Natural killer cell (primary cell): Measurements from ENCODE around the gene TAF3. TPM values are rescaled to one million over a fixed set of nuclear protein-coding genes. Genes with fewer than 3 reads are reported as not detected.

Experiments used
- ATAC-seq, 3 donors: fragments of 150-1000 bp in 2 of 3; fragments of 200-7000 bp in 1 of 3; cut with Tn5 transposase; 1 replicate in 1 of 3; 2 replicates in 2 of 3; pipeline ENCODE4 v1.10.0; 2021; ENCODE audit warnings: mild to moderate bottlenecking in 2 of 3, moderate library complexity in 2 of 3
- DNase-seq, 2 donors: peaks; one replicate each; pipeline versions ENCODE4 v3.0.0 to v3.0.0-alpha.2; 2013 to 2021; ENCODE audit warnings: mixed read lengths in 1 of 2
- H3K27ac ChIP-seq: one replicate; pipeline ENCODE4 v1.5.1; 2013; ENCODE audit warnings: mild to moderate bottlenecking, low read length
- H3K27me3 ChIP-seq: one replicate; pipeline ENCODE4 v1.6.1; 2013; ENCODE audit warnings: low read length; ENCODE audit not compliant: control insufficient read depth, insufficient read depth
- H3K36me3 ChIP-seq: one replicate; pipeline ENCODE4 v1.6.1; 2013; ENCODE audit warnings: low read length; ENCODE audit not compliant: control insufficient read depth, insufficient read depth
- H3K4me1 ChIP-seq: one replicate; pipeline ENCODE4 v1.6.1; 2013; ENCODE audit warnings: low read length; ENCODE audit not compliant: control insufficient read depth, insufficient read depth
- H3K4me3 ChIP-seq: one replicate; pipeline ENCODE4 v1.5.1; 2013; ENCODE audit warnings: low read length
- H3K9me3 ChIP-seq: one replicate; pipeline ENCODE4 v1.6.1; 2013; ENCODE audit warnings: low read length; ENCODE audit not compliant: control insufficient read depth, insufficient read depth
- H3K27ac Mint-ChIP-seq, 2 donors: one replicate each; pipeline ENCODE4 v1.8.0; 2022; ENCODE audit warnings: mild to moderate bottlenecking in 2 of 2, mixed read lengths in 2 of 2, moderate library complexity in 1 of 2
- H3K27me3 Mint-ChIP-seq, 2 donors: one replicate each; pipeline ENCODE4 v1.8.0; 2022; ENCODE audit warnings: low read depth in 2 of 2, mixed read lengths in 2 of 2
- H3K36me3 Mint-ChIP-seq: one replicate; pipeline ENCODE4 v1.8.0; 2022; ENCODE audit warnings: mixed read lengths
- H3K4me1 Mint-ChIP-seq, 2 donors: one replicate each; pipeline ENCODE4 v1.8.0; 2022; ENCODE audit warnings: mixed read lengths in 2 of 2
- H3K4me3 Mint-ChIP-seq: one replicate; pipeline ENCODE4 v1.8.0; 2022; ENCODE audit warnings: mild to moderate bottlenecking, moderate library complexity, mixed read lengths
- H3K9me3 Mint-ChIP-seq, 2 donors: one replicate each; pipeline ENCODE4 v1.8.0; 2022; ENCODE audit warnings: mixed read lengths in 2 of 2
- WGBS: methylation state at CpG from one replicate; pipeline ENCODE4 v1.1.7; 2013; ENCODE audit warnings: missing lambda C conversion rate; ENCODE audit not compliant: insufficient coverage; 5-methylcytosine and 5-hydroxymethylcytosine counted together
- intact Hi-C: fragments of 100-400 bp; cut with micrococcal nuclease; formaldehyde crosslinking; loops from one replicate; pipeline ENCODE4 v1.14.2; 2022
- total RNA-seq, 4 donors: library from RNA; stranded (reverse); fragments of 120-200 nt in 1 of 4; gene quantifications; one replicate each; pipeline versions ENCODE4 v1.2.3 to v1.2.4, GENCODE V29; 2013 to 2022
- TF ChIP-seq, protein P1 (sequence below): fragments of 200-600 bp; IDR thresholded peaks from one replicate; pipeline ENCODE4 v1.8.0; 2022; ENCODE audit warnings: antibody characterized with exemption

TAF3 gene
- total RNA-seq, 3 donors from 2014 or later (not counting 1 experiment from before 2014, with no cell fraction given): 14.5 to 17.0 (median 15.6) TPM

DNA sequence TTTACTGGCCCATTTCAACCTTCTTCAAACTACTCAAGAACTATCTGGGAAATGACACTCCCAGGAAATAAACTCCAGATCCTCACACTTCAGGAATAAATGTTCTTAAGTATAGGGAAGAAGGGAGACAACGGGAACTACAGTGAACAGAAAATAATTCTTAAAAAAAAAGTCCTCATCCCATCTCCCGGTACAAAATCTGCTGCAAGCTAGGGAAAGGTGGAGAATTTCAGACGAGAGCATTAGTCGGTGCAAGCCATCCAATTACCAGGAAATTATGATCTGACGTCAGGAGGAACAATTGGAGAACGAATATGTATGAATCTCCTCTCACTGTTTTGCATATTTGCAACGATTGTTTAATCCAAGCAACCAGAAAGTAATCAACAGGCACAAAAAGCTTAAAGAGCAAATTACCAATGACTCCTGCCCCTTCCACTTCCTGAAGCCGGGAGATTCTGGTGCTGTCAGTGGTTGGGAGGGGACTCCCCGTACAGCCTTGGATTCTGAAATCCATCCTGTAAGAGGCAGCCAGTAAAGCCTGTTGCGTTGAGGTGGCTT, 221.1 kb downstream of the TAF3 start:
- intact Hi-C loops: loop anchor here (2.0 kb wide), 1 partner anchor 13 kb away; no protein-coding TSS in a partner anchor
- peak overlapping the region in 1 of 2 donors; percentile 71 for H3K27ac Mint-ChIP-seq
- peaks cover 91% of the 10 kb centered on the region for H3K27me3 ChIP-seq
- no peak overlapping the region for H3K27ac ChIP-seq
- no peaks in the 10 kb centered on the region for H3K9me3 ChIP-seq
- H3K36me3 Mint-ChIP-seq: peaks cover 8% of the 10 kb centered on the region
- TF ChIP-seq, protein P1, sequence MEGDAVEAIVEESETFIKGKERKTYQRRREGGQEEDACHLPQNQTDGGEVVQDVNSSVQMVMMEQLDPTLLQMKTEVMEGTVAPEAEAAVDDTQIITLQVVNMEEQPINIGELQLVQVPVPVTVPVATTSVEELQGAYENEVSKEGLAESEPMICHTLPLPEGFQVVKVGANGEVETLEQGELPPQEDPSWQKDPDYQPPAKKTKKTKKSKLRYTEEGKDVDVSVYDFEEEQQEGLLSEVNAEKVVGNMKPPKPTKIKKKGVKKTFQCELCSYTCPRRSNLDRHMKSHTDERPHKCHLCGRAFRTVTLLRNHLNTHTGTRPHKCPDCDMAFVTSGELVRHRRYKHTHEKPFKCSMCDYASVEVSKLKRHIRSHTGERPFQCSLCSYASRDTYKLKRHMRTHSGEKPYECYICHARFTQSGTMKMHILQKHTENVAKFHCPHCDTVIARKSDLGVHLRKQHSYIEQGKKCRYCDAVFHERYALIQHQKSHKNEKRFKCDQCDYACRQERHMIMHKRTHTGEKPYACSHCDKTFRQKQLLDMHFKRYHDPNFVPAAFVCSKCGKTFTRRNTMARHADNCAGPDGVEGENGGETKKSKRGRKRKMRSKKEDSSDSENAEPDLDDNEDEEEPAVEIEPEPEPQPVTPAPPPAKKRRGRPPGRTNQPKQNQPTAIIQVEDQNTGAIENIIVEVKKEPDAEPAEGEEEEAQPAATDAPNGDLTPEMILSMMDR: no peak
- 4% methylated on average over 8 of the region's 10 CpGs for WGBS
- H3K9me3 Mint-ChIP-seq: peaks cover 0 to 2% of the 10 kb centered on the region in 2 donors
- H3K4me3 Mint-ChIP-seq: peak overlapping the region; percentile 14
- H3K4me1 ChIP-seq: peaks cover 44% of the 10 kb centered on the region
- ATAC-seq: no peak
- H3K27me3 Mint-ChIP-seq: peaks cover 75 to 80% of the 10 kb centered on the region in 2 donors
- H3K4me1 Mint-ChIP-seq: peaks cover 44 to 57% of the 10 kb centered on the region in 2 donors
- no peaks in the 10 kb centered on the region for H3K36me3 ChIP-seq
- peak in 1 of 2 donors; percentile 42 for DNase-seq
- no peak overlapping the region for H3K4me3 ChIP-seq

DNA sequence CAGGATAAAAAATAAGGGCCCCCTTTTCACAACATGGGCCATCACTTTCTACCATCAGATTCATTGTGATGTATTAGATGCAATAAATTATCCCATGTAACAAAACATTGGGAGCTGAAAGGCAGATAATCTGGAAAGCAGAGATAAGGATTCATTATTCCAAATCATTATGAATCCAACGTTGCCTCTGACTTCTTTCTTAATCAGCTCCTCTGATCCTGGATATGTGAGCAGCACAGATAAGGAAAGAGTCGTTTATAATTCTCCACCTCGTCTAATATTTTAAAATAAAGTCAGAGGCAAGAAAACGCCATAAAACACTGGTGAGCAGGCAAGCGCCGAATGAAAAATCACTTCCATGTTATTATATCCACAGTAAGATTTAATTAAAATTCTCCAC, 222.3 kb downstream of the TAF3 start:
- H3K36me3 ChIP-seq: no peaks in the 10 kb centered on the region
- no peak for ATAC-seq
- H3K4me3 ChIP-seq: no peak overlapping the region
- no peak overlapping the region for H3K27ac ChIP-seq
- H3K4me3 Mint-ChIP-seq: no peak overlapping the region
- peaks cover 47% of the 10 kb centered on the region for H3K4me1 ChIP-seq
- 4% methylated on average over 6 of the region's 6 CpGs for WGBS
- intact Hi-C loops: no loop called here
- peaks cover 95% of the 10 kb centered on the region for H3K27me3 ChIP-seq
- TF ChIP-seq, protein P1: no peak
- DNase-seq: peak in 1 of 2 donors; percentile 12
- H3K9me3 ChIP-seq: no peaks in the 10 kb centered on the region
- H3K4me1 Mint-ChIP-seq: peaks cover 49 to 63% of the 10 kb centered on the region in 2 donors
- peaks cover 0 to 2% of the 10 kb centered on the region in 2 donors for H3K9me3 Mint-ChIP-seq
- peaks cover 82 to 84% of the 10 kb centered on the region in 2 donors for H3K27me3 Mint-ChIP-seq
- H3K27ac Mint-ChIP-seq: peak overlapping the region in 1 of 2 donors; percentile 59
- peaks cover 8% of the 10 kb centered on the region for H3K36me3 Mint-ChIP-seq

DNA sequence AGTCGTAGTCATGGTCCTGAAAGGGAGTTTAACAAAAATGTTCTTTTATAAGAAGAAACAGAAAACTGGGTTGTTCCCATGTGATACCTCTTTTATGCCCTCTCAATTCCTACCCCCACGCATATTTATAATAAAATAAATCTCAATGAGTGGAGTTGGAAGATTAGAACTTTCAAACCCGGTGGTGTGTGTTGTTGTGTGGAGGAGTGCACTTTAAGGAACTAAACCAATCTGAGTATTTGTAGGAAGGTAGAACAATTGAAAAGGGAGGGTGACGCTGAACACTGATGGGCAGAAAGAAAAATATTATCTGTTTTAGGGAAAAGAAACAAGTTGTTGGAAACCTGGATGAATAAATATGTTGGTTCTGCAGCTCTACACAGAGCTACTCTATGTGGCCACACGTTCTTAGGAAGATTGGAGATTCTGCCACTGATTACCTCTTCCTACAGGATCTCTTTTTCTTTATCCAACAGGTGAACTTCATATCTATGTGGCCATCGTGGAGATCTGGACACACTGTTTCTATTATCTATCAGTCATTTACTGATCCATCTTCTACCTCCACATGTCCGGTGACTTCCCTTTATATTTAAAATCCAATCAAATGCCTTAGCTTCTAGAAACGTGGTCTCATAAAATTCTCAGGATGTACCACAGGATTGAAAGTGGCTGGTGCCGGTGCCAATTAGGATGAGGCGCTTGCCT, 223.1 kb downstream of the TAF3 start:
- Mint-ChIP-seq H3K27me3 (peaks cover 90 to 91% of the 10 kb centered on the region in 2 donors), H3K4me3 (no peak overlapping the region), H3K4me1 (peaks cover 57 to 70% of the 10 kb centered on the region in 2 donors), H3K9me3 (peaks cover 0 to 2% of the 10 kb centered on the region in 2 donors), H3K27ac (peak overlapping the region in 1 of 2 donors; percentile 30), H3K36me3 (peaks cover 8% of the 10 kb centered on the region)
- Histone ChIP-seq H3K27ac (no peak overlapping the region), H3K36me3 (no peaks in the 10 kb centered on the region), H3K4me3 (no peak overlapping the region), H3K27me3 (peaks cover 97% of the 10 kb centered on the region), H3K9me3 (no peaks in the 10 kb centered on the region), H3K4me1 (peaks cover 49% of the 10 kb centered on the region)
- TF ChIP-seq, protein P1: no peak
- 15% methylated on average over 8 of the region's 10 CpGs for WGBS
- intact Hi-C loops: no loop called here
- ATAC-seq (no peak), DNase-seq (peak in 1 of 2 donors; percentile 30)
